HepG2 (cell line): ENCODE measurements around the gene SLC25A27. TPM values are rescaled to one million over a fixed set of nuclear protein-coding genes. Genes with fewer than 3 reads are reported as not detected.

Source experiments
- ATAC-seq: fragments of 200-7000 bp; cut with Tn5 transposase; 3 replicates; pipeline ENCODE4 v1.9.1; 2020; ENCODE audit warnings: mild to moderate bottlenecking, moderate library complexity
- BruUV-seq: library from RNA; stranded (reverse); fragments of 400-500 nt; replicated peaks from 2 replicates; lab custom pipeline; 2021; lab: Mats Ljungman, UMichigan
- CTCF ChIA-PET: fragments of 300-600 bp; formaldehyde crosslinking; extraction: SDS; loops from one replicate; lab custom pipeline; 2021; ENCODE audit warnings: low total read pairs, inconsistent platforms, low intra/inter-chr PET ratio; lab: Yijun Ruan, JAX
- POLR2A ChIA-PET: fragments of 350-600 bp; sonication (Branson Sonifier 250); formaldehyde crosslinking; loops from one replicate; lab custom pipeline; 2020; ENCODE audit warnings: antibody characterized with exemption, inconsistent platforms; lab: Yijun Ruan, JAX
- DNase-seq: peaks from one replicate; pipeline ENCODE4 v3.0.0-alpha.2; 2015; ENCODE audit warnings: low spot score
- FAIRE-seq: peaks from 3 replicates; lab custom pipeline; 2011; peaks lifted over from hg19 to GRCh38; lab: Jason Lieb, UNC
- H2AFZ ChIP-seq: one replicate; pipeline ENCODE4 v1.6.1; 2011; ENCODE audit warnings: low read length, inconsistent platforms
- H3K27ac ChIP-seq: fragments of 300-600 bp; 3 replicates; pipeline ENCODE4 v1.8.0; 2011; ENCODE audit warnings: mixed run types, mild to moderate bottlenecking, mixed read lengths, low read length, inconsistent platforms; ENCODE audit not compliant: insufficient read depth; ENCODE audit errors: extremely low read length
- H3K27me3 ChIP-seq, 2 experiments: fragments of 200-600 bp in 1 of 2; 2 replicates in 1 of 2; 3 replicates in 1 of 2; pipeline versions ENCODE4 v1.6.0 to v1.8.0; 2011; ENCODE audit warnings: low read length in 2 of 2, mild to moderate bottlenecking in 2 of 2, moderate library complexity in 2 of 2, inconsistent platforms in 1 of 2; ENCODE audit not compliant: insufficient read depth in 2 of 2, control insufficient read depth in 1 of 2
- H3K36me3 ChIP-seq, 2 experiments: fragments of 200-600 bp in 1 of 2; replicated peaks in 1 of 2; 2 replicates in 1 of 2; 3 replicates in 1 of 2; pipeline versions ENCODE4 v1.5.1 to v1.8.0; 2011; ENCODE audit warnings: low read length in 2 of 2, inconsistent platforms in 1 of 2; ENCODE audit not compliant: insufficient read depth in 2 of 2, control insufficient read depth in 1 of 2
- H3K4me1 ChIP-seq: 2 replicates; pipeline ENCODE4 v1.5.1; 2012; ENCODE audit warnings: low read length, inconsistent platforms; ENCODE audit not compliant: insufficient read depth
- H3K4me2 ChIP-seq: 2 replicates; pipeline ENCODE4 v1.6.0; 2011; ENCODE audit warnings: low read depth, low read length, inconsistent platforms
- H3K4me3 ChIP-seq, 3 experiments: fragments of 200-600 bp in 1 of 3; sonication (generic), shearing (Covaris generic) in 1 of 3; replicated peaks in 1 of 3; 2 replicates each; pipeline ENCODE4 v1.5.1; 2011 to 2016; ENCODE audit warnings: low read length in 3 of 3, inconsistent platforms in 2 of 3, low read depth in 2 of 3, mild to moderate bottlenecking in 2 of 3, control low read depth in 1 of 3, mixed read lengths in 1 of 3; ENCODE audit not compliant: insufficient read depth in 1 of 3
- H3K79me2 ChIP-seq: one replicate; pipeline ENCODE4 v1.6.1; 2011; ENCODE audit warnings: low read length, inconsistent platforms; ENCODE audit not compliant: insufficient read depth
- H3K9ac ChIP-seq: 2 replicates; pipeline ENCODE4 v1.6.0; 2011; ENCODE audit warnings: mild to moderate bottlenecking, low read depth, low read length, inconsistent platforms; ENCODE audit not compliant: insufficient read depth
- H3K9me3 ChIP-seq: 2 replicates; pipeline ENCODE4 v1.5.1; 2012; ENCODE audit warnings: mild to moderate bottlenecking, low read length
- H4K20me1 ChIP-seq: 2 replicates; pipeline ENCODE4 v1.6.0; 2011; ENCODE audit warnings: inconsistent platforms, mild to moderate bottlenecking, low read length, moderate library complexity; ENCODE audit not compliant: insufficient read depth
- BORCS8-MEF2B ChIP-seq: sonication (generic); formaldehyde crosslinking; IDR thresholded peaks from 2 replicates; pipeline ENCODE4 v1.8.0; 2022; ENCODE audit warnings: mild to moderate bottlenecking, missing genetic modification reagents
- CERS6 ChIP-seq: sonication (generic); formaldehyde crosslinking; IDR thresholded peaks from 2 replicates; pipeline ENCODE4 v1.5.0; 2020; ENCODE audit warnings: missing genetic modification reagents
- KDM3A ChIP-seq: IDR thresholded peaks from 2 replicates; pipeline ENCODE4 v1.6.1; 2018; ENCODE audit warnings: low read depth, missing compliant biosample characterization
- NCOA1 ChIP-seq: sonication (generic); formaldehyde crosslinking; IDR thresholded peaks from 2 replicates; pipeline ENCODE4 v1.9.0; 2021; ENCODE audit warnings: missing genetic modification reagents
- TRIM24 ChIP-seq: sonication (generic); formaldehyde crosslinking; IDR thresholded peaks from 2 replicates; pipeline ENCODE4 v1.8.0; 2022; ENCODE audit warnings: mild to moderate bottlenecking, missing genetic modification reagents
- ZBTB3 ChIP-seq: sonication (generic); formaldehyde crosslinking; IDR thresholded peaks from 2 replicates; pipeline ENCODE4 v1.4.0; 2020; ENCODE audit warnings: low read depth, mild to moderate bottlenecking, moderate library complexity, missing genetic modification reagents, borderline replicate concordance
- ZNF33A ChIP-seq: sonication (generic); formaldehyde crosslinking; IDR thresholded peaks from 2 replicates; pipeline ENCODE4 v1.5.1; 2020; ENCODE audit warnings: missing genetic modification reagents, mild to moderate bottlenecking, moderate library complexity, borderline replicate concordance
- ZNF44 ChIP-seq: sonication (generic); formaldehyde crosslinking; IDR thresholded peaks from 2 replicates; pipeline ENCODE4 v1.5.1; 2020; ENCODE audit warnings: mild to moderate bottlenecking, missing genetic modification reagents
- ZNF512B ChIP-seq: sonication (generic); formaldehyde crosslinking; IDR thresholded peaks from 2 replicates; pipeline ENCODE4 v1.5.1; 2020; ENCODE audit warnings: missing genetic modification reagents, mild to moderate bottlenecking, borderline replicate concordance
- ZNF740 ChIP-seq: sonication (generic); formaldehyde crosslinking; IDR thresholded peaks from 2 replicates; pipeline ENCODE4 v1.4.0; 2020; ENCODE audit warnings: missing genetic modification reagents
- WGBS: methylation state at CpG from one replicate; pipeline ENCODE4 v1.1.6; 2017; ENCODE audit warnings: low lambda C conversion rate; 5-methylcytosine and 5-hydroxymethylcytosine counted together
- in situ Hi-C: cut with HindIII; loops from 2 replicates; pipeline ENCODE4 v1.10.0; 2017; ENCODE audit warnings: low pct_unique_long_range_greater_than_20kb; ENCODE audit not compliant: extremely low pct_ligation_motif_present
- intact Hi-C: fragments of 100-400 bp; cut with micrococcal nuclease; formaldehyde crosslinking; loops from one replicate; pipeline ENCODE4 v1.10.0; 2022; ENCODE audit not compliant: unreplicated experiment
- polyA plus RNA-seq, 8 experiments: library from polyadenylated mRNA; depleted of rRNA in 3 of 8; stranded (reverse) in 7 of 8; unstranded in 1 of 8; fragments of >200 nt; fragmentation: Illumina TruSeq in 4 of 8; extraction: Trizol in 4 of 8; gene quantifications; 2 replicates each; pipeline versions ENCODE4 v1.2.1 to v1.2.3, GENCODE V29; 2011 to 2016; ENCODE audit warnings: low read depth in 4 of 8, missing spikeins in 1 of 8, mixed read lengths in 1 of 8; ENCODE audit not compliant: insufficient read depth in 1 of 8
- total RNA-seq, 5 experiments: library from RNA; depleted of rRNA; stranded (reverse); fragments of >200 nt; fragmentation: Illumina TruSeq; extraction: Trizol; gene quantifications; 2 replicates each; pipeline ENCODE4 v1.2.3, GENCODE V29; 2016; ENCODE audit warnings: low read depth in 1 of 5

SLC25A27 gene
- total and polyA plus RNA-seq, 2 of the 13 experiments (the other 11 are each of a cell fraction or from before 2014, with no cell fraction given): 0.46 to 1.3 TPM

- TF ChIP-seq ZNF512B (CRISPR knock-in tag) (no peak), ZBTB3 (CRISPR knock-in tag) (no peak)
Measured at GRCh38 chr6:46635462-46635861, 17.3 kb upstream of the SLC25A27 start (continued).

- no peak for ATAC-seq
- no peak overlapping the region for H3K4me2 ChIP-seq
- intact Hi-C loops: no loop called here
- H4K20me1 ChIP-seq: no peaks in the 10 kb centered on the region
- H3K79me2 ChIP-seq: no peaks in the 10 kb centered on the region
- H3K4me3 ChIP-seq: no peak overlapping the region
- no peak for TF ChIP-seq KDM3A (CRISPR knock-in tag)
- no peak for TF ChIP-seq ZNF33A
- no peak for TF ChIP-seq ZNF740 (CRISPR knock-in tag)
- no peak for TF ChIP-seq TRIM24
- TF ChIP-seq ZNF44 (CRISPR knock-in tag): no peak
- no peak for TF ChIP-seq BORCS8-MEF2B
- no peak for TF ChIP-seq CERS6 (CRISPR knock-in tag)
- no peak for TF ChIP-seq NCOA1
- TF ChIP-seq, all 625 proteins: peak for 0
- BruUV-seq: no TSS peak
- H3K9me3 ChIP-seq: no peaks in the 10 kb centered on the region
- H3K9ac ChIP-seq: no peak overlapping the region
- H2AFZ ChIP-seq: no peak overlapping the region
- no peak for FAIRE-seq
- no peaks in the 10 kb centered on the region for H3K27me3 ChIP-seq
- CTCF ChIA-PET: no interaction called here
- POLR2A ChIA-PET: no interaction called here
- DNase-seq: no peak
- 18% methylated on average over 5 of the region's 5 CpGs for WGBS
- H3K4me1 ChIP-seq: no peaks in the 10 kb centered on the region
- in situ Hi-C loops: loop anchor here (10.0 kb wide), 2 partner anchors 212 to 422 kb away; no protein-coding TSS in a partner anchor
- no peaks in the 10 kb centered on the region for H3K36me3 ChIP-seq
- H3K27ac ChIP-seq: no peak overlapping the region
Measured at GRCh38 chr6:46637145-46637544, 15.6 kb upstream of the SLC25A27 start.
